Neuron (in vitro differentiated cells): ENCODE data around the gene ADAMTS14.

Experiments used
- H2AFZ ChIP-seq: one replicate; pipeline ENCODE4 v1.6.1; 2013; ENCODE audit warnings: low read depth, mild to moderate bottlenecking, inconsistent platforms, low read length, moderate library complexity
- H3K27me3 ChIP-seq: one replicate; pipeline ENCODE4 v1.6.1; 2013; ENCODE audit warnings: low read length; ENCODE audit not compliant: insufficient read depth
- H3K36me3 ChIP-seq: one replicate; pipeline ENCODE4 v1.6.1; 2013; ENCODE audit warnings: low read length; ENCODE audit not compliant: insufficient read depth
- H3K4me1 ChIP-seq: one replicate; pipeline ENCODE4 v1.6.1; 2013; ENCODE audit warnings: low read length; ENCODE audit not compliant: insufficient read depth
- H3K4me3 ChIP-seq: 2 replicates; pipeline ENCODE4 v1.5.1; 2013; ENCODE audit warnings: mild to moderate bottlenecking, low read length, moderate library complexity
- H3K9me3 ChIP-seq: one replicate; pipeline ENCODE4 v1.6.1; 2013; ENCODE audit warnings: low read length

The ADAMTS14 gene

DNA sequence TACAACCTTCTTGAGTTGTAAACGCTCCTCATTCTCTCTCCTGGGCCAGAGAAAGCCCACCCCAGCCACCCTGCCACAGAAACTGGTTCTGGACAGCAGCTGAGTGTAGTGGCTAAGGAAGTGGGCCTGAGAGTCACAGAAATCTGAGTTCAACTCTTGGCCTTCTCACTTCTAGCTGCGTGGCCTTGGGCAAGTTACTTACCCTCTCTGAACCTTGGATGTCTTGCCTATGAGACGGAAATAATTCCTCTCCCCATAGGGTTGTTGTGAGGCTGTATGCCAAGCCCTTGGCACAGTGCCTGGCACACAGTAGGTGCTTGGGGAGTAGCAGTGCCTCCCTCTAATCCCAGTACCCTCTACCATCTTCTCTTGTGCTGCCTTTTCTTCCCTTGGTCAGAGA, 51.5 kb downstream of the ADAMTS14 start:
- Histone ChIP-seq H3K27me3 (no peaks in the 10 kb centered on the region), H2AFZ (no peak overlapping the region), H3K9me3 (no peaks in the 10 kb centered on the region), H3K4me3 (no peak overlapping the region), H3K4me1 (no peaks in the 10 kb centered on the region), H3K36me3 (no peaks in the 10 kb centered on the region)

DNA sequence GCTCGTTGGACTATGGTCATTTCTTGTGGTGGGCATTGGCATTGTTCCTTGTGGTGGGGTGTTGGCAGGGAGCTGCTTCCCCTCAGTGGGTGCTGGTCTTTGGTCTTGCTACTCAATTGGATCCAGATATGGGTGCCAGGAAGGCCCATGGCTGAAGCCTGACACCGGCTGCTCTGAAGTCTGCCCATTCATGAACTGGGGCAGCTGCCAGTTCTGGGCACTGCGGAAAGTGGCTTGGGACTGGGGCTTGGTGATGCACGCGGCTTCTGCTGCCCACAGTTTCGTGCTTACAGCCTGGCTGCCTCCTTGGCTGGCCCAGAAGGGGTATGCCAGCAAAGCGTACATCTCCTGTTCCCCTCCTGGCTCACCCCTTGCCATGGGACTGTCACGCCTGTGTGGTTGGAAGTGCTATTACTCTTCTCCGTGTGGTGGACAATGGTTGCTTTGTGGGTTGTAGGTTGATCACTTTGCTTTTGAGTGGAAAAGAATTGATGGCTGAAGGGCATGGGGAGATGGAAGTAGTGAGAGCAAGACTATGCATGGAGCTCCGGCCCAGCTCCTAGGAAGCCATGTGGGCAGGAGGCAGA, 54.7 kb downstream of the ADAMTS14 start:
- Histone ChIP-seq H3K9me3 (no peaks in the 10 kb centered on the region), H3K4me1 (no peaks in the 10 kb centered on the region), H2AFZ (no peak overlapping the region), H3K27me3 (peaks cover 6% of the 10 kb centered on the region), H3K4me3 (no peak overlapping the region), H3K36me3 (no peaks in the 10 kb centered on the region)

DNA sequence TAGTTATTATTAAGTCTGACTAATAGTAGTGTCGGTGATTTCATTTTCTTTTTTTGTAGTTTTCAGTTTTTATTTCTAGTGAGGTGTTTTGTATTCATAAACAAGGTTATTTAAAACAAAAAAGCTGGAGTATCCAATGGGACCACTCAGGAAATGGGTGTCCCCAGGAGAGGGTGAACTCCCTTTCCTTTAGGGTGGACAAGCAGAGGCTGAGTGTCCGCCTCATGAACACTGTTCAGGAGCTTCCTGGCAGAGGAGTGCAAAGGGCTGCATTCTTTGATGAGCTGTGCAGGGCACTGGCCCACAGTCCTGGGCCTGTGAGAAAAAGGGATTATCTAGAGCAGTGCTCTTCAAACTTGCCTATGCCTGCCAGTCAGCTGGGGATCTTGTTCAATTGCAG, 56.0 kb downstream of the ADAMTS14 start:
- Histone ChIP-seq H3K9me3 (no peaks in the 10 kb centered on the region), H3K4me3 (no peak overlapping the region), H3K4me1 (no peaks in the 10 kb centered on the region), H2AFZ (no peak overlapping the region), H3K36me3 (no peaks in the 10 kb centered on the region), H3K27me3 (peaks cover 6% of the 10 kb centered on the region)

DNA sequence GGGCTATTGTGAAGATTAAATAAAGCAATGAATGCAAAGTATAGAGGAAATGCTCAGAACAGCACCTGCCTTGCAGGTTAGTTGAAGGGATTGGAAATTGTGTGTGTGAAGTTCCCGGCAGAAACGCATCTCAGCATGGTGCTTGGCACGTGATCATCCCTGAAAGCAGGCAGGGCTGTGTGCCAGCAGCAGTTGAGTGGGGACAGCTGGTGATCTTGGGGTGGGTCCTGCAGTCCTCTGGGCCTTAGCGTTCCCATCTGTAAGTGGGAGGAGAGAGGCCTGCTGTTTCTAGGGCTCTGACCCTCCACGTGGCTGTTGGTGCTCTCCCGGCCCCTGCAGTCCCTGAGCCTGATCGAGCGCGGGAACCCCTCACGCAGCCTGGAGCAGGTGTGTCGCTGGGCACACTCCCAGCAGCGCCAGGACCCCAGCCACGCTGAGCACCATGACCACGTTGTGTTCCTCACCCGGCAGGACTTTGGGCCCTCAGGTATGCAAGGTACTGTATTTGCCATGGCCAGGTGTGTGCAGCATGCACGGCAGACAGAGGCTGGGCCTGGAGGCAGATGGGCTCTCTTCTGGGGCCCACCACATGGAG, 57.6 kb downstream of the ADAMTS14 start:
- H3K36me3 ChIP-seq = no peaks in the 10 kb centered on the region
- no peak overlapping the region for H3K4me3 ChIP-seq
- H3K27me3 ChIP-seq = peaks cover 6% of the 10 kb centered on the region
- no peaks in the 10 kb centered on the region for H3K9me3 ChIP-seq
- no peak overlapping the region for H2AFZ ChIP-seq
- H3K4me1 ChIP-seq = no peaks in the 10 kb centered on the region

DNA sequence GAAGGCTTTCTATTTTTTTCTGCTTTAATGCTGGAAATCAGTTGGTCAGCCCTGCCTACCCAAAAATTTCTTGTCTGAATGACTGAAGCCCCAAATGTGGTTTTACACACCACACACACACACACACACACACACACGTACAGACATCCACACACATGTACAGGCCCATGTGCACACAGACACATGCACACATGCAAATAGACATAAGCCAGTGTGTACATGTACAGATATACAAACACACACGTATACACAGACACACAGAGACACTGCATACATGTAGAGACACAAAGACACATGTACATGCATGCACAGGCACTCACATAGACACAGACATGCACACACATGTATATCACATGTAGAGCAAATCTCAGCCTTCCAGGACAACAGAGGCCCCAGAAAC, 58.6 kb downstream of the ADAMTS14 start:
- Histone ChIP-seq H3K27me3 (peaks cover 6% of the 10 kb centered on the region), H3K4me1 (no peaks in the 10 kb centered on the region), H3K9me3 (no peaks in the 10 kb centered on the region), H3K36me3 (no peaks in the 10 kb centered on the region), H3K4me3 (no peak overlapping the region), H2AFZ (no peak overlapping the region)

DNA sequence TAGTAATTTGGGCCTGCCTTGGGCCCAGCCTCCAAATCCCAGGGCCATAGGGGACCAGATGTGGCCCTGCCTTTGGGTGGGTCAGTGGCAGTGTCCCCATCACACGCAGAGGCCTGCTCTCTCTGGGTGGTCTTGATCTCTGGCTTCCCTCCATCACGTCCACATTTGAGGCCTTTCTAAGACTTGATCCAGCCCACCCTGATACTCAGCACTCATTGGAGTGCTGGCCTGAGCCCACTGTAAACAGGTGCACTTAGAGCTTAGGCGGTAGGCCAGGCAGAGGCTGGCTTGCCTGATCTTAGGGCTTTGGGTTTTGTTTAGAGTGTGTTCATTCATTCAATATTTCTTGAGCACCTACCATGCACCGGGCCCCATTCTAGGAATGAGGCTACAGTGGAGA, 60.3 kb downstream of the ADAMTS14 start:
- H3K4me1 ChIP-seq = peaks cover 3% of the 10 kb centered on the region
- H3K27me3 ChIP-seq = peaks cover 6% of the 10 kb centered on the region
- no peak overlapping the region for H2AFZ ChIP-seq
- H3K4me3 ChIP-seq = no peak overlapping the region
- no peaks in the 10 kb centered on the region for H3K36me3 ChIP-seq
- H3K9me3 ChIP-seq = no peaks in the 10 kb centered on the region

DNA sequence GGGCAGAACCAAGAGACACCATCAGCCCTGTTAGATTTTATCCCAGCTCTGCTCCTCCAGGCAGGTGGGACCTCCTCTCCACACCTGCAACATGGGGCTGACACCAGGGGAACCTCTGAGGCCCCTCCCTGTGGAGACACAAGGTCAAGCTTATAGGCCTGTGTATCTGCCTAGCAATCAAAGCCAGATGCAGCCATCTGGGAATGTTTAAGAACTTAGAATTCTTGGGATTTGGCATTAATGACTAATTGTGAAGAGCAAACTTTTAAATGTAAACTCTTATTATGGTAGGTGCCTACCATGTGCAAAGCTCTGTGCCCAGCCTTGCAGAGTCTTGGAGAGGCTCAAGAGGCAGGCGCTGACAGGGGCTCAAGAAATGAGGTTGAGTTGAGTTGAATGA, 60.7 kb downstream of the ADAMTS14 start:
- H3K27me3 ChIP-seq = peaks cover 6% of the 10 kb centered on the region
- H2AFZ ChIP-seq = no peak overlapping the region
- H3K36me3 ChIP-seq = no peaks in the 10 kb centered on the region
- no peak overlapping the region for H3K4me3 ChIP-seq
- H3K4me1 ChIP-seq = peaks cover 3% of the 10 kb centered on the region
- H3K9me3 ChIP-seq = no peaks in the 10 kb centered on the region

DNA sequence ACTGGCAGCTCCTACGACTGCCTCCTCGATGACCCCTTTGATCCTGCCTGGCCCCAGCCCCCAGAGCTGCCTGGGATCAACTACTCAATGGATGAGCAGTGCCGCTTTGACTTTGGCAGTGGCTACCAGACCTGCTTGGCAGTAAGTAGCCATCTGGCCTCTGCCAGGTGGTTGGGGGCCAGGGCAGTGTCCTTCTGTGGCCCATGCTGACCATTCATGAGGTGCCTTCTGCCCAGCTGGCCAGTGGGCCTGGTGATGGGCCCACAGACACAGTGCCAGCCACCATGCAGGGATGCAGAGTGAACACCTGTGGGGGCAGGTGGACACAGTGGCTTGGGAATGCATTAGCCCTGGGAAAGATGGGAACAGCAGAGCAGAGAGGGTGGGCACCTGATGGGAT, 62.9 kb downstream of the ADAMTS14 start:
- no peak overlapping the region for H3K4me3 ChIP-seq
- peaks cover 3% of the 10 kb centered on the region for H3K4me1 ChIP-seq
- H2AFZ ChIP-seq = no peak overlapping the region
- no peaks in the 10 kb centered on the region for H3K9me3 ChIP-seq
- no peaks in the 10 kb centered on the region for H3K27me3 ChIP-seq
- no peaks in the 10 kb centered on the region for H3K36me3 ChIP-seq

DNA sequence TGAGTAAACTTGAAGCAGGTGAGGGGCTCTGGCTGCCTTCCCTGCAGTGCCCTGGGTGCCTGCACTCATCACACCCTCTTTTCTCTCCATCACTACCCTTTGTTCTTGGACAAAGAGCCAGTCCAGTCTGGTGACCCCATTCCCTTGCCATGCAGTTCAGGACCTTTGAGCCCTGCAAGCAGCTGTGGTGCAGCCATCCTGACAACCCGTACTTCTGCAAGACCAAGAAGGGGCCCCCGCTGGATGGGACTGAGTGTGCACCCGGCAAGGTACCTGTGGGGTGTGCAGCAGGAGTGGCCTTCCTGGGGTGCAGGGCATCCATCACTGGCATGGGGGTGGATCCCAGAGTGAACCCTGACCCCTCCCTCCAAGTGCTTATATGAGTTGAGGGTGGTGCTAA, 64.2 kb downstream of the ADAMTS14 start:
- Histone ChIP-seq H3K9me3 (no peaks in the 10 kb centered on the region), H3K4me1 (peaks cover 3% of the 10 kb centered on the region), H3K36me3 (no peaks in the 10 kb centered on the region), H3K27me3 (peaks cover 2% of the 10 kb centered on the region), H3K4me3 (no peak overlapping the region), H2AFZ (no peak overlapping the region)

DNA sequence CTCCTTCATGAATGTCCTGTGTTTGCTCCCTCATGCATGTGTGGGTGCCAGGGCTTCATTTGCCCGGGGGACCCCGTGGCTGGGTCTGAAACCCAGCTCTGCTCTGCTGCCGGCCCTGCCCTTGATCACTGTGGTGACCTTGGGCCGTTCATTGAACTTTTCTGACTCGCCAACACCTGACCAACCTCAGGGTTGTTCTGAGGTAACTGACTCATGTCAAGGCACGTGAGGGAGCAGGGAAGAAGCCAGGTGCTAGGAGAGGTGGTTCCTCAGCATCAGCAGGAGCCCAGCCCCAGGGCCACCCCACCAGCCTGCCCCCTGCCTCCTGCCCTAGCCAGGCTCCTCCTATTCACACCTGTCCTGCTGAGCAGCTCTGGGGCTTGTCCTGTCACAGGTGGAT, 64.9 kb downstream of the ADAMTS14 start:
- peaks cover 3% of the 10 kb centered on the region for H3K4me1 ChIP-seq

DNA sequence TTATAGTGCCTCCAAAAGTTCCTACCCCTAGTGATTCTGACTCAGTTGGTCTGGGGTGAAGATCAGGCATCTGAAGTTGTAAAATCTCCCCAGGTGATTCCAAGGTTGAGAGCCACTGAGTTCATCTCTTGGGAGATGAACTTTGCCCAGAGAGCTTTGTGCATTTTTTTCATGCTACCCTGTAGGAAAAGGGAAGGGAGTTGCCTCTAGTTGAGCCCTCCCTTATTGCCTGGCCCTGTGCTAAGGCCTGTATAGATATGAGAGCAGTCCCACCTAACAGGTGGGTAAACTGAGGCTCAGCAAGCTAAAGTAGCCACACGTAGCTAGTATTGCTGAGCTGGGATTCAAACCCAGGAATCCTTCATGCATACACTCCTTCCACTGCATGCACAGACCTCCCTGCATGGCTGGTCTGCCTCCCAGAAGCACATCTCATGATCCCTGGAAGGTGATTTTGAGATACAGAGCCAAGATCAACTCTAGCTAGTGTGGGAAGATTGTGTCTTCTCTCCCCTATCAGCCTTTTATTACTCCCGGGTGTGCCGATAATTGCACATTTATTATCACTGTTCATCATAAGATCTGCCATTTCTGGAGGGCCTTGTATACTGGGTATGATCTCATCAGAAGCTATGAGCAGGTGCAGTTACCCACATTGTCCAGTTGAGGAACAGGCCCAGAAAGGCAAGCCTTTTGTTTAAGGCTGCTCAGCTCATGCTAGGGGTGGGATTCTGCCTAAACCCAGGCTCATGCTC, 65.9 kb downstream of the ADAMTS14 start:
- Histone ChIP-seq H2AFZ (no peak overlapping the region), H3K27me3 (peaks cover 2% of the 10 kb centered on the region), H3K4me3 (no peak overlapping the region), H3K4me1 (peaks cover 3% of the 10 kb centered on the region), H3K9me3 (no peaks in the 10 kb centered on the region), H3K36me3 (no peaks in the 10 kb centered on the region)

More for the DNA sequence above, 64.9 kb downstream of the ADAMTS14 start:
- Histone ChIP-seq H3K4me3 (no peak overlapping the region), H3K27me3 (peaks cover 2% of the 10 kb centered on the region), H2AFZ (no peak overlapping the region), H3K9me3 (no peaks in the 10 kb centered on the region), H3K36me3 (no peaks in the 10 kb centered on the region)

DNA sequence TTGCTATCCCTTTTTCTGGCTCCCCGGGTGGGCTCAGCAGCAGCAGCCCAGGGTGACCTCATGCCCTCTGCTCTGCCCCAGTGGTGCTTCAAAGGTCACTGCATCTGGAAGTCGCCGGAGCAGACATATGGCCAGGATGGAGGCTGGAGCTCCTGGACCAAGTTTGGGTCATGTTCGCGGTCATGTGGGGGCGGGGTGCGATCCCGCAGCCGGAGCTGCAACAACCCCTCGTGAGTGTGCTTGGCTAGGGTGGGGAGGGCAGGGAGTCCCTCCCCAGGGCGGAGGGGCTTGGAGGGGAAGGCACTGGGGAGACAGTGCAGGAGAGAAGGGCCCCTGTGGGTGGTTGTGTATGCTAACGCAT, 66.4 kb downstream of the ADAMTS14 start:
- Histone ChIP-seq H3K36me3 (no peaks in the 10 kb centered on the region), H3K4me1 (peaks cover 3% of the 10 kb centered on the region), H3K9me3 (no peaks in the 10 kb centered on the region)

DNA sequence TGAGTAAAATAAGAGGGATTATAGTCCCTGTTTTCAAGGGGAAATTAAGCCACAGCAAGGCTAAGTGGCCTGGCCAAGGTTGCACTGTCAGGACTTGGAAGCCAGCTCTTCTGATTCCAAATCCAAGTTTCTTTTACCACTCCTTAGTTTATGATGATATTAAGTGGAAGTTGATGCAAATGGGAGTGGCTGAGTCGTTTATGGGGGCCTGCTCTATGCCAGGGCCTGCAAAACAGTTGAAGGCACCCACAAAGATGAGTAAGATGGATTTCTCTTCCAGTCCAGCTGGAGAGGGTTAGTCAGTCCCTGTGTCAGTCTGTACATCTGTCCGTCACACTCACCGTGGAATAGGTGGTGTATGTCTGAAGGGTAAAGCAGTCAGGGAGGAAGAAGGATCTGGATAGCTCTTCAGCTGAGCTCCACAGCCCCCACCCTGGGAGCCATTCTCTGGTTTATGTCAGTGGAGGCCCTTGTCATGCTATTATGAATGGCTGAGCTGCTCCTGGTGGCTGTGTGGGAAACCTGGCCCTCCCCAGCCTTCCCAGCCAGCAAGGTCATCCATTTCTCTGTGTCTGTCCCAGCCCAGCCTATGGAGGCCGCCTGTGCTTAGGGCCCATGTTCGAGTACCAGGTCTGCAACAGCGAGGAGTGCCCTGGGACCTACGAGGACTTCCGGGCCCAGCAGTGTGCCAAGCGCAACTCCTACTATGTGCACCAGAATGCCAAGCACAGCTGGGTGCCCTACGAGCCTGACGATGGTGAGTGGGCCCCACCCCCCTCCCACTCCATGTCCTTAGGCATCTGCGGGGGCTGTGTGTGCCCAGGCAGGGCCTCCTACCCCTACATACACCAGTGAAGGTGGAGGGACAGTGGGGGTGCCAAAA, 68.3 kb downstream of the ADAMTS14 start:
- Histone ChIP-seq H3K27me3 (peaks cover 2% of the 10 kb centered on the region), H2AFZ (no peak overlapping the region), H3K4me1 (peaks cover 3% of the 10 kb centered on the region), H3K4me3 (no peak overlapping the region), H3K36me3 (no peaks in the 10 kb centered on the region), H3K9me3 (no peaks in the 10 kb centered on the region)

More for the DNA sequence above, 66.4 kb downstream of the ADAMTS14 start:
- no peak overlapping the region for H3K4me3 ChIP-seq
- no peak overlapping the region for H2AFZ ChIP-seq
- H3K27me3 ChIP-seq = peaks cover 2% of the 10 kb centered on the region
